ENCODE results near the gene SLC12A7.
"Not testable (repeated sequence)": the region's sequence is repeated elsewhere in the genome, so short reads cannot be mapped to it uniquely, and the experiment has no call there.

Gene SLC12A7

GRCh38 chr5:1061292-1061691 is 50.6 kb downstream of the SLC12A7 start:
- not testable (repeated sequence) for DNase-seq

DNA sequence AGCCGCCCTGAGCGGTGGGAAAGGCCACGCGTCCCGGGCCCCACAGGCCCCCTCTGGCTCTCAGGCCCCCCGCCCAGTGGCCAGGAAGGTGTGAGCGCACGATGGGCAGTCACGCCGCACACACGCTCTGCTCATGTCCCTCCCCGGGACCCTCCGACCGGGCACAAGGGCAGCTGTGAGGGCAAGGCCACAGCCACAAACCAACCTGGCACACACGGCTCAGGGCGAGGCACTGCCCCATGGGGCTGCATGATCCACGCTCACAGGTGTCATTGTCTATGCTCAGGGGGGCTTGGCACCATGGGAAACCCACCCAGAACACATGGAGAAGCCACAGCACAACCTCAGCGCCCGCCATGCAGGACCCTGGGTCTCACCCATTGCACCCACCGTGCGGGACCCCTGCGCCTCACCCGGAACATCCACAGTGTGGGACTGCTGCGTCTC is 51.3 kb downstream of the SLC12A7 start:
- no peak for DNase-seq

DNA sequence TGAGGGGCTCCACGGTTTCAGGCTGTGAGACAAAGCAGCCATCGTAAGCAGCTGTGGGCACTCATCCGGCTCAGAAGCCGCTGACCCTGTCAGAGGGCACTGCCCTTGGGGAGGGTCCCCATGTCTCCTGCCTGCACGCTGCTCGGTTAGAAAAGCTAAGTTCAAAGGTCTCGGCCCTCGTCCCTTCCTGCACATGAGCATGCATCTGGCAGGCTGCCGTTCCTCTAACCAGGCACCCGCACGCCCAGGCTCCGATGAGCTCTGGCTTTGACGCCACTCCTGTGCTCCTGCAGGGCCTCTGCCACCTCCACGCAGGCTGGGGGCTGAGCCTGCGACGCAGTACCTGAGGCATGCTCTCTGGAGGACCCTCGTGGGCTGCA is 52.0 kb downstream of the SLC12A7 start:
- DNase-seq: no peak

DNA sequence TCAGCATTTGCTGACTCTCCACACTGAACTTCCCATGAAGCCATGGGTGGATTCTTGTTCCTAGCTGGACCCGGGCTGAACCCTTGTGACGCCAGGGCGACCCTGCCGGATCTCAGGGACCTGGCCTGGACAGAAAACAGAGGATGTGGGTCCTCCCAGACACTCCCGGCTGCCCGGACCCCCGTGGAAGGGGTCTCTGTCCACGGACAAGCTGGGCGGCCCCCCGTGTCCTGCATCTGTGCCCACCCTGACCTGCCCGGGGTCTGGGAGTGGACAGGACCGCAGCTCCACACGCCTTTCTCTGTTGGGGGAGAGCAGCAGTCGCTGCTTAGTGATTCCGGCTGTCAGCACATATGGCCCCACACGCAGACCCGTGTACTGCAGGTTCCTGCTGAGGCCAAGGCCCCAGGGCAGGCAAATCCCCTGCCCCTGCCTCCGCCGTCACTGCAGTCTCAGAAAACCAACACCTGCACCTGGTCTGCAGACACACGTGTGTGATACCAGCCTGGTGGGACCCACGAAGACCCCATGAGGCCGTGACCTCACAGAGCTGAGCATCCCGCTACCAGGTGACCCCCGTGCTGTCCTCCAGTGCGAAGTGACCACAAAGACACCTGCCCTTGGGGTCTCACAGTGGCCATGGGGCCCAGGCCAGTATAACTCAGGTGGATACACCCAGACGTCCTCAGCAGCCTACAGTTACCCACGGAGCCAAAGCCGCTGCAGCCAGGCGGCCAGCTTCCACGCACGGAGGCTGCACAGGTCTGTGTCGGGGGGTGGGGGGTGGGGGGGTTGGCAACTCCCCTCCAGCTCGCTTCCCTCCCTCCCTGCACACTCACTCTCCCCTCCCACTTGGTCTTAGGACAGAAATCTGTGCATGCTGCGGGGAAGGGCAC is 52.6 kb downstream of the SLC12A7 start:
- no peak for DNase-seq

DNA sequence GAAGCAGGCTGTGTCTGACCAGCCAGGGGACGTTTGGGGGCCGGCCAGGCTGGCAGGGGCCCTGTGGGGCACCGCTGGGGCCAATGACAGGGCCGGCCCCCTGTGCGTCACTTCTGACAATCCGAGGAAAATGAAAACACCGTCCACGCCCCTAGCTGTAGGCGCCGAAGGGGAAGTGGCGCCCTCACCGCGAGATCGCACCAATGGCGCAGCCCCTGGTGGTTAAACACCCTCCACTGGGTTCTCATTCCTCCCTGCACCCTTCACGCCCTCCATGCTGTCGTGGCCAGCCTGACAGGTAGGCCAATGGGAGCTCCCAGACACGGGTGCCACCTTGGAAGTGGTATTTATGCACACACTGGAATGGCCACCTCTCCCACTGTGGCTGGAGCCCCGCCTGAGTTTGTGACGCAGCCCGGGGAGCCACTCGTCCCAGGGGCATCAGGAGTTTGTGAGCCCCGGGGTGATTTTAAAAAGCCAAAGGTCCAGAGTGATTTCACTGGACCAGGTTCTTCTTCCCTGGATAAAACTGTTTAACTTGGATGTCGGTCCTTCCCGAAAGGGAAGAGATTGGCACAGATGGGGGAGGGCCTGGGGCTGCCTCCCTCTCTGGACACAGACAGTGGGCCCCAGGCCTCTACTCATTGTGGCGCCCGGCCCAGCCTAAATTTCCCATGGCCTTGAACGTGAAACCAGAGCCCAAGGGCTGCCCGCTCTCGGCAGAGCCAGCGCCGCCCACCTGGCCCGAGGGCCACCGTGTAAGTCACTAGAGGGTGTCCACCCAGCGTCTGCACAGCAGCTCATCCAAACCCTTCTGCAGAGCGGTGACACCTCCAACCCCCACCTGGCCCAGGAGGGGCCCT is 53.5 kb downstream of the SLC12A7 start:
- no peak for DNase-seq

GRCh38 chr5:1057485-1058082 is 54.3 kb downstream of the SLC12A7 start:
- no peak for DNase-seq

DNA sequence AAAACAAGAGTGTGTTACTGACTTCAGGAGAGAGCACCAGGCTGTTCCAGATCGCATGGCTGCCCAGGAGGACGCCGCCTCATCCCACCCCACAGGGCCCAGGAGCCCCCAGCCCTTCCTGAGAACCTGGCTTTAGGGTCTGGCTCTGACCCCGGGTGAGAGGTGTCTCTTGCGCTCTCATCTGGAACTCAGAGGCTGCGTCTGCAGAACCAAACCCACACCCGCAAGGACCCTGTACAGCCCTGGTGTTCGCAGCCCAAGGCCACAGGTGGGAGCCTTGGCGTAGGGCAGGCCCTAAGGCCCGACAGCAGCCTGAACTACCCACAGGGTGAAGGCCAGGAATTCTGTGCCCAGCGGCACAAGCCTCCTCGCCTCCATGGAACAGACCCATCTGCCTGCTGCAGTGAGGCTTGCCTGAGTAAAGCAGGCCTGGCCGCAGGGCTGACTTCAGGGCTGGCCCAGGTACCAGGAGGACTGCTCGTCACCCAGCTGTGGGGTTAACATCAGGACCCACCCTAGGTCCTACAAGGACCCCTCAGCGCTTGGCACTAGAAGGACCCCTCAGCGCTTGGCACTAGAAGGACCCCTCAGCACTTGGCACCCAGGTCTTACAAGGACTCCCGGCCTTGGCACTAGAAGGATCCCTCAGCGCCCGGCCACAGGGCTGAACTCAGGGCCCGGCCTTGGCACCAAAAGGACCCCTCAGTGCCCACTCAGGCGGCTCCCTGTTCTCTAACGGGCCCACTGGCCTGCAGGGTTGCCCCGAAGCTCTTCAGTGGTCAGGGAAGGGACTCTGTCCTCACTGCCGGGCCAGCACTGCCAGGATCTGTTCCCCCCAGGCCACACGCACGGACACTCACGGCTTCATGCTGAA is 55.0 kb downstream of the SLC12A7 start:
- no peak for DNase-seq

- DNase-seq: no peak
These were observed 55.8 kb downstream of the SLC12A7 start for GRCh38 chr5:1055896-1056610.

DNA sequence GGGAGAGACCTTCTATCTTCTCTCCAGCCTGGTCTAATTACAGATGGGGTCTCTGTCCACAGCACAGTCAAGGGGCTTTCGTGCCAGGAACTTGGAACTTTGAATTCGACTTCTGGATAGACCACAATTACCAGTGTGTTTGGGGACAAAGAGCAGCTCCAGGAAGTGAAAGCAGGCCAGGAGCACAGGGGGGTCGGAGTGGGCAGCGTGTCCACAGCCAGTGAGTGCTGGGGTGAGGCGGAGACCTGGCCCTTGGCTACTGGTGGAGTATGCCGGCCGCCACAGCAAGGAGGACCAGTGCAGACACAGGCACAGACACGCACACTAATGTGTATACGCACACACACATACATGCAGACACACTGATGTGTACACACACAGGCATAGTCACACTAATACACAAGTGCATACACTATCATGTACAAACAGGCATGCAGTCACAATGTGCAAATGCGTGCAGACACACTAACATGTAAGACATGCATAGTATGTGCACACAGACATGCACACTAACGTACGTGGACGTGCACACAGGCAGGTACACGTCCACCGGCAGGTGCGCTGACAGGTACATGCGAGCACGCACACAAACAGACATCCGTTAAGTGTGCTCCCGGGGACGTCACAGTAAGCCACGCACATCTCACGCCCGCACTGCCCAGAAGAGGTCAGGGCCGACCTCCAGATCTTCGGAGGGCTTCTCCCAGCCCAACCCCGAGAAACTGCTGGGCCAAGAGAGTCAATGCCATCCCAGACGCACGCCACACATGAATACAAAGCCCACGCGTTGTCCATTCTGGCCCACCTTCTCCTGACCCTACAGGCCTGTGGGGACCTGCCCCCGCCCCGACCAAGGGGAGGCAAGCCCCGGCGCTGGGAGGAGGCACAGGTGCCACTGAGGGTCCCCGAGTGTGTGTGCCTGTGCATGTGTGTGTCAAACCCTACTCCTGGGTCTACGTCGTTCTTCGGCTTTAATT is 56.8 kb downstream of the SLC12A7 start:
- DNase-seq: no peak

DNA sequence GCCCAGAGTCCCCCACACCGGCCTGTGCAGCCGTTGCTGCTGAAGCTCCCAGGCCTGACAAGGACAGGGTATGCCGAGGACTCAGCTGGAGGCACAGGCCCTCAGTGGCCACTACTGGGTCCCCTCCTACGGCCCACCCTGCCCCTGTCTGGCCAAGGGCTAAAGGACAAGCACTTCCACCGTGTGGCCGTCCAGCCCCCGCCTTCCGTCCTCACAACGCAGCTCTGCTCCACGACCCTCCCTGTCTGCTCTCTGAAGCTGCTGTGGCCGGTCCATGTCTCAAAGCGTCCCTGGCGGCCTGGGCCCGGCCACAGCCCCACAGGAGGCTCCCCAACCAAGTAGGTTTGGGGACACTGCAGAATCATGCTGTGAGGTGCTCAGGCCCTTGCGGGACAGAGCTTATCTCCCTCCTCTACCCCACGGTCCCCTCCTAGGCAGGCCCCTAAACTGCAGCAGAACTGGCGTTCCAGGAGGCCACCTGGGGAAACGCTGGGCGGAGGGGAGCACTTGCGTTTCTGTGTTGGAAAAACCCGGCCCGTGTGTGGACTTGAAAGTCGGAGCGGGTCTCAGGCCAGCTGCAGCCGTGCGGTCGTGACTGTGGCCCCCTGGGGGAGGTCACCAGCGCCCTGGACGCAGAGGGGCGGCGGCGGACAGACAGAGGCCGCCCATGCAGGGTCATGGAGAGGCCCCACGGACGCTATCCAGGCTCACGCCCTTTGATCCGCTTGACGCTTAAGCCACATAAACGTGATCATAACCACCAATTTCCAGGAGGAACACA is 57.7 kb downstream of the SLC12A7 start:
- no peak for DNase-seq

GRCh38 chr5:1053391-1054017 is 58.4 kb downstream of the SLC12A7 start:
- no peak for DNase-seq

DNA sequence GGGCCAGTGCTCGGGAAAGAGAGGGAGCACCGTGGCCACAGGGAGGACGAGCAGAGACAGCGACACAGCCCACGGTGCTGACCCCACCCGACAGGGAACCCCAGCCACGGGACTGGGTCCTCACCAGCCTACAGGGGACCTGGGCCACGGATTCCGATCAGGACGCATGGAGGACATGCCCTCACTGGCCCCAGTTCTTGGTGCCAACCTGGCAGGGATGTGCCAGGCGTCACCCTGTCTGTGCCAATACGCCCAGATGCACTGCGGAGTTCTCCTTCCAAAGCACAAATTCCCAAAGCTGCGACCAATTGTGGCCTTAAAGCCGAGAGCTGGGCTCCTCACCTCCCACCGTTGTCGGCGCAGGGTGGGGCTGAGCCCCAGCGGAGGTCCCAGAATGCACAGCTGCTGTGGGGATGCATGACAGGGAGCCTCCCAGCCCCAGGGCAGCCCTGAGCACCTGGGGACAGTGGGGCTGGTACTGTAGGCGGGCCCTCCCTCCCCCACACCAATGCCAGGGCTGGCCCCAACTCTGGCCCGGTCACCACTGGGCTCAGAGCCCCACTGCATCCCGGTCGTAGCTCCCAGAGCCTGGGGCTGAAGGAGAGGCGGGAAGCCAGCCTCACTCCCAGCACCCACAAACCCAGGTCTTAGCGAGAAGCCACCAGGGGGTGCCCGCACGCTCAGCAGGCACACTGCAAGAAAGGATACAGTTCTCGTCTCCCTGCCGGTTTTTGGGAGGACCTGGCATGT is 59.0 kb downstream of the SLC12A7 start:
- DNase-seq: no peak

DNA sequence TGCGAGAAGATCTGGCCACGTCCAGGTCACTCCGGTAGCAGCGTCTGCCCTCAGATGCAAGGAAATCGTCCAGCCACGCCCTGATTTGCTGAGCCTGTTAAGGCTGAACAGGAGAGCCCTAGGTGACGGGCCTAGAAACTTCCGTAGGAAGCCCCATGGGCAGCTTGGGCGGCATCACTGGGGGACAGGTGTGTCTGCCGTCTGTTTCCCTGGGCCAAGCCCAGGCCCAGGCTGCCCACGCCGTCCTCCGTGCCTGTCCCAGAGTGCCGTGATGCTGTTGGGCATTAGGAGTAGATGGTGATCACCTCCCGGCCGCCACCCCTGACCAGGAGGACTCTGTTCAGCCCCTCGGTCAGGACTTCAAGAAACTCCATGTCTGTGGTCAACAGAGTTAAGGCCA is 59.8 kb downstream of the SLC12A7 start:
- no peak for DNase-seq

DNA sequence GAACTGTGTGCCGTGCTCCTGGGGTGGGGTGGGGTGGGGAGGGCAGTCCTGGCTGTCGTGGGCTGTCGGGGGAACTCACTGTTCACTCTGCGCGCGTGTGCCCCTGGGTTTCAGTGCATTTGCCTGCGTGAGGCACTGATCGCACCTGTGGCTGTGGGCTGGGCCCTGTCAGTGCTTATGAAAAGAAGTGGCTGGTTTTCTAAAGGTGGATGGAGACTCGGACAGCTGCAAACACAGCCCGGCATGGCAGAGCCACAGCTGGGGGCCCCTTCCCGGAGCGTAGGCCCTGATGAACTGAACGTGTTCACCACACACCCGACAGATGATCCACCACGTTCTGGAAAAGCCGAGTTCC is 60.5 kb downstream of the SLC12A7 start:
- DNase-seq: no peak

DNA sequence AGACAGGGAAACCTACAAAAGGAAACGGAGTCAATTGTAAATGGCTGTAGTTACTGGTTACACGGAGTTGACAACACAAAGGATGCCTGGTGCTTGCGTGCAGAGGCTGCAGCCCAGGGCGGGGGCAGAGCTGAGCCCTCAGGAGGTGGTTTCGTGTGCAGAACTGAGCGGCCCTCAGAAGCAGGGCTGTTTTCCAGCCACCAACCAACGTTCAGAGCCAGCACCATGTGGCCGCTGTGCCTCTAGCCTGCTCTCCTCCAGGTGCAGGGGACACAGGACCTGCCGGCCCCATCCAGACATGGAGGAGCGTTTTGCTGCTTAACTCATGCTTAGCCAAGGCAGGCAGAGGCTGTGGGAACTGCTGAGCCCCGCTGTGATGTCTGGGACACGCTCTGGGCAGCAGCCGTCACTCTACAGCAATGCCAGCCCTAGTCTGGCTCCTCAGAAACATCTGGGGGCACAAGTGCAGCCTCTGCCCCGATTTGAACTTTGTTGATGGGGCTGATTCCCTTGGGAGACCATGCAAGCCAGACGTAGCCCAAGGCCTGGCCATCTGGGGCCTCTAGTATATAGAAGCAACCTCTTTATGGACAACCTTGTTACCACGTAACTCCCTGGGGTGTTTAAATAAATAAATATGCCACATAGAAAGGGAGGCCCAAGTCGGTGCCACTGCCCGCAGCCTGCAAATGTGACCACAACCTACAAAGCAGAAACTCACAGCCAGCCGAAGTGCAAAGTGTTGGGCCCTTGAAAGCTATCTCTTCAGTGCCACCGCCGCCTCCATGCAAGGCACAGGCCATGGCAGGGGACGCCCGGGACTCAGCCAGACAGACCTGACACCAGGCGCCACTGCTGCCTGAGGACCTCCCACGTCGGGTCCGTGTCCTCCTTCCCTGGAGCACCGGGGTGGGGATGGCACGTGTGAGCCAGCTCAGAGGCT is 61.2 kb downstream of the SLC12A7 start:
- no peak for DNase-seq

GRCh38 chr5:1048861-1049838 is 62.7 kb downstream of the SLC12A7 start:
- DNase-seq: no peak

Data from activated CD4-positive, alpha-beta T cell treated with anti-CD3 and anti-CD28 coated beads, Interleukin-2, amount 50 U/mL, for 4 hours (primary cell).